Stimulated activated CD8-positive, alpha-beta memory T cell treated with anti-CD3 and anti-CD28 coated beads, Interleukin-2, amount 100 ng/mL, for 1 hour (primary cell): ENCODE measurements around the gene COLEC11.

Source experiments
- DNase-seq, 2 donors: peaks; one replicate each; pipeline ENCODE4 v3.0.0-alpha.2; 2020; ENCODE audit warnings: low read depth in 2 of 2

The COLEC11 gene

DNA sequence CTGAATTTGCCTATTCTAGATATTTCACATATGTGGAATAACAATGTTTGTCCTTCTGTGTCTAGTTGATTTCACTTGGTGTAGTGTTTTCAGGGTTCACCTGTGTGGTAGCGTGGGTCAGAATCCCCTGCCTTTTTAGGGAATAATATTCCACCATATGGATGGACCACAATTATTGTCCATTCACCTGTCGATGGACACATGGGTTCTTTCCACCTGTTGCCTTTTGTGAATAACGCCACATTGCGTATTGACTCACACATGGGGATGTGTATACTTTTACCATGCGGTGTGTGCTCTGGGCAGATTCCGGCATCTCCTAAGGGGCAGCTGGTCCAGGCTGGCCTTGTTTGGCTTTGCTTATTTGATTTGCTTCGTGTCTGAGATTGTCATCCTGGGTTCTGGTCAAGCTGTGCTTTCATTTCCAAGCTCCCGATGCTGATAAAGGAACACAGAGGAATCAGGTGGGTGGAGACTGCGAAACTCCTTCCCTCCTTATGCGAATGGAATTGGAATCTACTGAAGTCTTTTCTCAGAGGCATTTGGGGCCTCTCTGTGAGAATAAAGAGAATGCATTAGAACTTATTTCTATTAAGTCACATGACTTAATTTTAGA is 44.2 kb downstream of the COLEC11 start:
- DNase-seq: no peak

DNA sequence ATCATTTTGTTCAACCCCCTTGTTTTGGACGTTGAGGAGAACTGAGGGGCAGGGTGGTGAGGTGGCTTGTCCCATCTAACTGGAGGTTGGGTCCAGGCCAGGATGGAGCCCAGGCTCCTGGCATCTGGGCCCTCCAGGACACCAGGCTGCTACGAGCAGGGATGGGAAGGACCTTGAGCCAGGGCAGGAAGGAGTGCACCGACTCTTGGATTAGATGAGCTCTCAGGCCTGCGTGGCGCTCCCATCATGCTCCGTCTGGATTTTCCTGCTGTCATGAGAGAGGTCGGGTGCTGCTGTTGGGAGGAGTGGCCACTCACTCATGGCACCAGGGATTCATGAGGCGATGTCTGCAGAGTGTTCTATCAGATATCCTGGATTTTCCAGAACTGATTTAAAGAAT is 44.7 kb downstream of the COLEC11 start:
- DNase-seq: no peak

DNA sequence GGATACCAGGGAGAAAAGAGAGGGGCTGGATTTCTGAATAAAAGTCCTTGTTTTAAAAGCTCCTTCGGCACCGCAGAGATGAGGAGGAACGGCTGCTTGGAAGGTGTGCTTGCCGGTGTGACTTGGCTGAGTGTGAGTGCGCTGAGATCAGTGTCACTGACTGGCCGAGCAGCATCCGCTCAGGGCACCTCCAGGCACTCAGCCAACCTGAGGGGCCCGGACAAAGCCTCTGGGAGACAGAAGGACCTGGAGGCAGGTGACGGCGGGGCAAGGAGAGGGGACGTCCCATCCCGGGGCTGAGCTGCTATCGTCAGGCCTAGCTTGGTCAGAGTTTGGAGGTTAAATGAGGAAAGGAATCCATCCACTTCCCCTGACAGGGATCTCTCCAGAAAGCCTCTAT is 46.3 kb downstream of the COLEC11 start:
- DNase-seq: no peak

DNA sequence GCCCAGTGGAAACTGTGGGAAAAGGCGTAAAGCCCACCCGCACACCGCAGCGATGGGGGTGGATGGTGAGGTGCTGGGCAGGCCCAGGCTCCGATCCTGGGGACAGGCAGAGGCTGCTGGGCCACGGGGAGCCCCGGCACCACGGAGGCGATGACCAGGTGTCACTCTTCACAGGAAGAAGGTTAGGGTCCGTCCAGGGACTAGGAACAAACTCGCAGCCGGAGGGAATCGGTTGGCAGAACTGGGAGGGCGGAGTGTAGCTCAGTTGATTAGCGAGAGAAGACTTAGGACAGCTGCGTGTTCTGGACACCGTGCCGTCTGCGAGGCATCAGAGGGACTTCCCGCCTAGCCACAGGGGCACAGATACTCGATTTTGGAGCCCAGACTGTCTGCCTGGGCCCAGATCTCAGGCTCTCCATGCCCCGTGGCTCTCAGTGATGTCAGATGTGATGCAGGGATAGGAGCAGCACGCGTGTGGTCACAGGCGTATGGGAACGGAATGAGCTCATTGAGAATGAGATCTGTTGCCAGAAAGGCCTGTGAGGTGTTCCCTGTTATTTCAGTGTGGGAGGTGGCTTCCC is 47.0 kb downstream of the COLEC11 start:
- no peak for DNase-seq

DNA sequence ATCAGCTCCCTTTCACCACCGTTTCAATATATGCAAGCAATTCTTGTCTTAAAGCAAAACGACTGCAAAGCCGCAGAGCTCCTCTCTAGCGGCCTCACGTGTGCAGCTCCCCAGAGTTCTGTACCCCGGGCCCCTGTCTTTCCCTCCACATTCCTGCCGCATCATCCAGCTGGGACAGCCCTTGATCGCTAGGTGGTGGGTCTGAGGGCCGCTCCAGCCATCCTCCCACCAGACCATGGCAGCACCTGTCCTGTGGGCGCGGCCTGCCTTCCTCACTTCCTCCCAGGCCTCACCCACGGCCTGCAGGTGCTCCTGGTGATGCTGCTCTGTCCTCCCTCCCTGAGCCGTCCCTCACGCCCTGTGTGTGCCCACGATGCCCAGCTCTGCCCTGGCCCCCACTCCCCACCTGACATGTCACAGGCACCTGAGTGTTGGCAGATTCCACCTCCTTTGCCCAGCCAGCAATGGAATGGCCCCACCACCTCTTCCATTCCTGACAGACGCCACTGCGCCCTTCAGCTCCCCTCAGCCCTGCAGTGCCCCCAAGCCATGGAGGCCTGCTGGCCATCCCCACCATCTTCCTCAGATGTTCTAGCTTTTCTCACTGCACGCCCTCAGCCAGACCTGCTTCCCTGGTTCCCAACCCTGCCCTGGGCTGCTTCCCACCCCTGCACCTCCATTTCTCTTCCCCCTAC is 47.8 kb downstream of the COLEC11 start:
- no peak for DNase-seq

DNA sequence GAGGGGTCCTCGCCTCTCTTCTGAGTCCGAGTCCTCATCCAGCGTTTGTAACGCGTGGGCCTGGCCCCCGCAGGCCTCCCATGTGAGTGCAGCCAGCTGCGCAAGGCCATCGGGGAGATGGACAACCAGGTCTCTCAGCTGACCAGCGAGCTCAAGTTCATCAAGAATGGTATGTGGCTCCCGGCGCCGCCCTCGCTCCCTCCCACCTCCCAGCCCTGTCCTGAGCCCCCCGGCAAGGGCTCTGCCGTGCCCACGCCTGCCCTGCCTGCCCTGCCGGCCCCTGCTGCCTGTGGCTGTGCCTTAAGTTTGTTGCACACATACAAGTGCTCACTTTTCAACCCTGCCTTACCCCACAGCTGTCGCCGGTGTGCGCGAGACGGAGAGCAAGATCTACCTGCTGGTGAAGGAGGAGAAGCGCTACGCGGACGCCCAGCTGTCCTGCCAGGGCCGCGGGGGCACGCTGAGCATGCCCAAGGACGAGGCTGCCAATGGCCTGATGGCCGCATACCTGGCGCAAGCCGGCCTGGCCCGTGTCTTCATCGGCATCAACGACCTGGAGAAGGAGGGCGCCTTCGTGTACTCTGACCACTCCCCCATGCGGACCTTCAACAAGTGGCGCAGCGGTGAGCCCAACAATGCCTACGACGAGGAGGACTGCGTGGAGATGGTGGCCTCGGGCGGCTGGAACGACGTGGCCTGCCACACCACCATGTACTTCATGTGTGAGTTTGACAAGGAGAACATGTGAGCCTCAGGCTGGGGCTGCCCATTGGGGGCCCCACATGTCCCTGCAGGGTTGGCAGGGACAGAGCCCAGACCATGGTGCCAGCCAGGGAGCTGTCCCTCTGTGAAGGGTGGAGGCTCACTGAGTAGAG is 48.7 kb downstream of the COLEC11 start:
- no peak for DNase-seq

DNA sequence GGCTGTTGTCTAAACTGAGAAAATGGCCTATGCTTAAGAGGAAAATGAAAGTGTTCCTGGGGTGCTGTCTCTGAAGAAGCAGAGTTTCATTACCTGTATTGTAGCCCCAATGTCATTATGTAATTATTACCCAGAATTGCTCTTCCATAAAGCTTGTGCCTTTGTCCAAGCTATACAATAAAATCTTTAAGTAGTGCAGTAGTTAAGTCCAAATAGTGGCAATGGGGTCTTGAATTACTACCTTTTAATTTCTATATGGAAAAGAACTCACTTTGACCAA is 49.3 kb downstream of the COLEC11 start:
- DNase-seq: no peak

DNA sequence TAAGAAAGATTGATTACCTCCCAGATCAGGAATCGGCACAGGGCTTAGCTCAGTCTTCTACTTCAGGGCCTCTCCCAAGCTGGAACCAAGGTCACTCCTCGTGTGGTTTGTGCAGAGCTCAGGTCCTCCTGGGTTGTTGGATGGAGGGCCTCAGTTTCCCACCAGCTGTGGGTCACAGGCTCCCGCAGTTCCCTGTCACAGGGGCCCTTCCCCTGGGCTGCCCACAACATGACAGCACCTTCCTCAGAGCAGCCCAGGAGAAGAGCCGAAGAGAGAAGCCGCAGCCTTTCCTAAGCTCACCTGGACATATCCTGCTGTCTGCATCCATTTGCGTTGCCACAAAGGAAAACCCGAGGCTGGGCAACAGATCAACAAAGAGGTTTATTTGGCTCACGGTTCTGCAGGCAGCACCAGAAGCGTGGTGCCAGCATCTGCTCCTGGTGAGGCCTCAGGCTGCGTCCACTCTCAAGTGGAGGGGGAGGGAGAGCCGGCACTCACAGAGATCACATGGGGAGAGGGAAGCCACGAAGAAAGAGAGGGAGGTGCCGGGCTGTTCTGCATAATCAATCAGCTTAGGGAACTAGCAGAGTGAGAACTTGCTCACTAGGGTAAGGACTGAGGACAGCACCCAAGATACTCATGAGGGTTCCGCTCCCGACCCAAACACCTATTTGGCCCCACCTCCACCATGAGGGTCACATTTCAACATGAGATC is 50.1 kb downstream of the COLEC11 start:
- no peak for DNase-seq

DNA sequence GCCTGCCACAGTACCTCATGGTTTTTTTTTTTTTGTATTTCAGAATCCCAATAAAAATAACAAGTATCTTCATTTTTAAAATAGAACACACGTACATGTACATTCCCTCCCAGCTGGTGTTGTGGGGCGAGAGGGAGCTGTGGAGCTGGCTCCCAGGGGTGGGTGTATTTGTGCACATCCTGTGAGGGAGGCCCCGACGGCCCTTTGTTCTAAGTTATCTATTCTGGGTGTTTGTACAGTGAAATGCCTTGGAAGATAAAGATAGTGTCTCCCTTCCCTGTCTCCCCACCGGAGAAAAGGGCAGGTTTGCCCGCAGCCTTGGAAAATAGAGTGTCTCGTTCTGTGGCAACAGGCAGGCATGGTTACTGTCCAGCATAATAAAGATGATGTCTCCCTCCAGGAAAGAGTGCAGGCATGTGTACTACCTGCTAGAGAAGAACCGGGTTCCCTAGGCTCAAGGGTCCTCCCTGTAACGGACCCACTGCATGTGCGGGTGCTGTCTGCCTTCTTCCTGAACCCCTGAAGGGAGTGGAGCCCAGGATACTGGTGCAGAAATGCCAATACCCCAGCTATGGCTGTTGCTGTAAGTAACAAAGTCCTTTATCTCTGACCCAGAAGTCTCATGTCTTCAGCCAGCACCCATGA is 51.0 kb downstream of the COLEC11 start:
- DNase-seq: no peak

DNA sequence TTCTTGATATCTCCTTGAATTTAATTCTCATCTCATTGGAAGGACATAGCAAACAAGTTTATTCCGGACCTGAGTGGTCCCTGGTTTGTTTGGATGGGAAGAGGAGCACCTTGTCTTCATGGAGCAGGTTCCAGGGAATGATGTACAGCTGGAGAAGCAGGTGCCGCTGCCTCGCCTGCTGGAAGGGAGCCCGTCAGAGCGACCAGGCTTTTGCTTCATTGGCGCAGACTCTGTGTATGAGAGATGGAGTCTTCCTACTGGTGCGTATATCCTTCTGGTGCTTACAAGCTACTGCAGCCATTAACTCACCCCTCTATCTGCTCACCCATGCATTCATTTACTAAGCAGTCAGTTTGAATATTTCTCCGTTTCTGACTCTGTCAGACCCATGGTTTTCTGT is 51.5 kb downstream of the COLEC11 start:
- DNase-seq: no peak

DNA sequence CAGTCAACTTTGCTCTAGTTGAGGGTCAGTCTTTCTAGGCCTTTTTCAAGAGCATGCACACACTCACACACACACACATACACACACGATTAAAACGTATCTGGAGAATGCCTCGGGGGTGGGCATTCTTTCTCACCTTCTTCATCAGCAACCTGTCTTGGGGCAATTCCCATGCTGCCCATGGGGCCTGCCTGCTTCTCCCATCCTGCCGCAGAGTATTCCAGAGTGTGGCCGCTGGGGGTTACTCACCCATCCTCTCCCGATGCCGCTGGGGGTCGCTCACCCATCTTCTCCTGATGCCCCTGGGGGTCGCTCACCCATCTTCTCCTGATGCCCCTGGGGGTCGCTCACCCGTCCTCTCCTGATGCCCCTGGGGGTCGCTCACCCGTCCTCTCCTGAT is 52.3 kb downstream of the COLEC11 start:
- DNase-seq: no peak

DNA sequence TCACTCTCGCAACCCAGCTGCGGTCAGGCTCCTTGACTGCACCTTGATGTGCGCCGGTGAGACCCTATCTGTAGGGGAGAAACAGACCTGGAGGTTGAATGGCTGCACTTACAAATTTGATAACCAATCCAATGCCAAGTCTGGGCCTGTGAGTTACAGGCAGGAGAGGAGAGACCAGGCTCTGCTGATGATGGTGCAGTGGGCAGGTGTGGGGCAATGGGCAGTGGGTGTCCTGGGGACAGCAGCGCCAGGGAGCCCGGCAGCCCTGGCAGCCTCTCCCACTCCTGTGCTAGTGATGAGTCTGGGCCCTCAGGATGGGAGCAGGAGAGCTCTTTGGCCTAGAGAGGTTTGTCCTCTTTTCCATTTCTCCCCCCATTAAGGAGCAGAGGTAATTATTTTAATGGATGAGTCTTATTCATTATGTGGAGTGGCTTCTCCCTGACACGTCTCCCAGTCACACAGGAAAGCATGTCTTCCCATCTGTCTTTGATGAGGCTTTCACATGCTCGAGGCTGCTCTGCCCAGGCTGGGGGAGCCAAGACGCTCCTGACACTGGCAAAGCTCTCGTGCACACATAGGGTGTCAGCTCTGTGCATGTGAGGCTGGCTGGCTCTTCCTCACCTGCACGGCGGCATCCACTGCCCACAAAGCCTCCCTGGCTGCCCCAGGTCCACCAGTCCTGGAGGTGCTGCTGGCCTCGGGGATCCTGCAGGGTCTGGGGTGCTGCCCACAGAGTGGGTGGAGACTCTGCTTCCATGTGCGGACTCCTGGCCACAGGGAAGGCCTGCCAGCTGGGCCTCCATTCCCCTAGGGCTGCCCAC is 53.1 kb downstream of the COLEC11 start:
- no peak for DNase-seq

DNA sequence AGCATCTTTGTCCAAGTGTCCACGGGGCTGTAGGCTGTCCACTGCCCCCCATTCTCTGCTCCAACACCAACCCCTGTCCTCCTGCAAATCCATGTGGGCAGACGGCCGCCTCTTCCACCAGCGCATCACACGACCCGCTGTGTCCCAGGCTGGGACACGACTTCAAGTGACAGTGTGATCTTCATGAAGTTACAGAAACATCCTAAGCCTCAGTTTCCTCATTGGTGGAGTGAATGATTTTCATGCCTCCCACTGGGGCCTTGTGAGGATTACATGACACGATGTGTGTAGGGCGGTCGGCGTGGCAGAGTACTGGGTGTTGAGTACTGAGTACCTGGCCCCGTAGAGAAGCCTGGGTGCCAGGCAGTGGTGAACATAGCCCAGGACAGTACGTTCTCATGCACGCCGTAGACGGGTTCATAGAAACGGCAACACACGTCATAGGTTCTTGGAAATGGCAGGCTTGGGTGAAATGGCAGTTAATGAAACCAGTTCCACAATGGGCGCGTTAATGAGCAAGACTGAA is 53.8 kb downstream of the COLEC11 start:
- DNase-seq: no peak

DNA sequence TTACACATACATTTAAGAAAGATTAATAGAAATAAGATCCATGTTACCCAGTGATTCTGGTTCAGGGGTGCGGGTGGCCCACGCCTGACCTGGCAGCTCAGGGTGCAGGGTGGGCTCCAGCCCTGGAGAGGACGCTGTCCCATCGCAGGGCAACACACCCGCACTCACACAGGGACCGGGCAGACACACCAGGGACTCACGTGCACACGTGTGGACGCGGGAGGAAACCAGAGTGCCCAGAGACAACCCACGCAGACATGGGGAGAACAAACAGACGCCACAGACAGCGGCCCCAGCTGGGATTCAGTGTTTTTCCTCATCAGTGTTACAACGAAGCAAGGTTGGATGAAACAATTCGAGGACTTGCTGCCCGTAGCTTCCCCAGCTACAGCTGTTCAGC is 54.7 kb downstream of the COLEC11 start:
- DNase-seq: no peak

DNA sequence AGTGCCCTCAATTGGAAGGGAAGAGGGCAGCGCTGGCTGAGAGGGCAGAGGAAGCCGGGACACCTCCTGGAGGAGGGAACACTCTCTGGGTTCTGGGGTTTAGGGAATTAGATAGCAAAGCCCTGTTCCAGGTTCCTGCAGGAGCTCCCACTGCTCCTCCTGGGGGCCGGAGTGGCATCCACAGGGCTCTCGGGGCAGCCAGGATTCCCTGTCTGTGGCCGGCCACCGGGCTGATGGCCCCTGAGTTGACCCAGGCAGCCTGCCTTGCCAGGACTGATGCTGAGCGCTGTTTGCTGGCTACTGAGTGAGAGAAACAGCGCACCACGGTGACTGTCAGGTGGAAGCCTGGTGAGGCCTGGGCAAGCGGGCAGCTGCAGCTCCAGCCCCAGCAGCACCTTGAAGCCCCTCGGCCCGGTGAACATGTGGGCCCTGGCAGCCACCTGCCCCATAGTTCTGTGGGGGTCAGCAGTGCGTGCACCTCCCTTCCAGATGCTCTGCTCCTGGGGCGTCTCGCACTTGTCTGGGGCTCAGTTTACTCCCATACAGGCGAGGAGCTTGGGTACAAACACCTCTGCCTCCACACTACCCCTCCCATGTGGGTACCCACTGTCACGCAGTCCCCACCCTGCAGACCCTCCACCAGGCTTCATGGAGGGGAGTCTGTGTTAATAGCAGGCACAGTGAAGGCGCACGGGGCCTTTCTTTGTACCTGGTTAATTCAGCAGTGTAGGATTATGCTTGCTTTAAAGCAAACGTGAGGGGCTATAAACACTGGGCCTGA is 55.4 kb downstream of the COLEC11 start:
- no peak for DNase-seq

DNA sequence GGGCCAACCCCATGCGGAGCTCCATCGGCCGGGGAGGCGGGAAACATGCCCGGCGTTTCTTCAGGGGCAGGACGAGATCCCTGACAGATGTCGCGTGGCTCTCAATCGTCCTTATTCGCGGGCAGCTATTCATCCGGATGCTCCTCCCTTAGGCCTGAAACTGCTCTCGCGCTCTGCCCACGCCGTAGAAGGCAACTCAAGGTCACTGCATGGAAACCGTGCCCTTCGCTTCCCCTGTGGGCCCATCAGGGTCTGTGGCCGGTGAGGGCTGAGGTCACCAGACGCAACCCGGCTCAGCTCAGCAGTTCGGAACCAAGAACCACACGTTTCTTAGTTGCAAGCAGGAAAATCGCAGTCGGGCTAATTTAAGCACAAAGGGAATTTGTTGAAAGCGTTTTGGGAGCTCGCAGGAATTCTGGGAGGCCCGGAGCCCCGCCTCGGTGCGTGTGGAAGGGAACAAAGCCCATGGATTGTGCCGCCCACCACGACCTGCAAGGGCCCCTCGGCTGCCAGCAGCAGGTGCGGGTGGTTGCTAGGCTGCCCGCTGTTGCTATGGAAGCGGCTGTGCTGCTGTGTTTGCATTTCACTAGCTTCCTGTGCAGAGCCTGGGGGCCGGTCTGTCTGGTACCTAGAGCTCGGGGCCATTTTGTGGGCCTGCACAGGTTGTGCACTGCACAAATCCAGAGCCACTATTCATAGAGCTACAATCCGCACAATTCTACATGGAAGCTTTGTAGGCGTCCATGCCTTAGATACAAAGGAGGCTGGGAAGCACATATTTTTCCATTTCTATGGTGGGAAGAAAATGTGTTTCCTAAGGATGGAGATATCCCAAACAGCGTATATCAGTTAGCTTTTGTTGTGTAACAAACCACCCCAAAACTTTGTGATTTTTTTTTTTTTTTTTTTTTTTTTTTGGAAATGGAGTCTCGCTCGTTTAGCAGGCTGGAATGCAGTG is 57.1 kb downstream of the COLEC11 start:
- DNase-seq: peak in 1 of 2 donors; percentile 26

DNA sequence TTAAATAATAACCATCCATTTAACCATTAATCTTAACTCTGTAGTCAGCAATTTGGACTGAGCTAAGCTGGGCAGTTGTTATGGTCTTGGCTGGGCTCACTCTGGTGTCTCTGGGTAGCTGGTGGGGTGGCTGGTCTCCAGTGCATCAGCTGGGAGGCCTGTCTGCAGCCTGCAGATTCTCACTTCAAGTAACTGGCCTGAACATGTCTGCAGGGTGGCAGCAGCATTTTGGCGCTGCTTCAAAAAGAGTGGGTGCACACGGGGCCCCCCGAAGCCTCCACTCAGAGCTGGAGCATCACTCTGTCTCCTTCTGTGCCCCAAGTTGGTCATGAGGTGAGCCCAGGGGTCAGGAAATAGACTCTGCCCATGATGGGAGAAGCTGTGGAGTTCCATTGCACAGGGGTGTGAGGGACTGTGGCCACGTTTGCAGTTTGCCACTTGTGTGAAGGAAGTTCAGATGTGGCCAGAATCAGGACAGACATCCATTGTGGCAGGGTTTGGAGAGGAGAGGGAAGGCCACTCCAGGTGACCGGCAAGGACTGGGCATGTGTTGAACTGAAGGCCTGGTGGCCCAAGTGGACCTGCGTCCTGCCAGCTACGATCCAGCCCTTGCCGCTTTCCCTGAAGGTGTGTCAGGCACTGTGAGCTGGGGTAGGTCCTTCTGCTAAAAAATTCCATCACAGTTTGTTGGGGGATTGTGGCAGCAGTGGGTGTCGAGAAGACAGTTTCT is 58.1 kb downstream of the COLEC11 start:
- no peak for DNase-seq

DNA sequence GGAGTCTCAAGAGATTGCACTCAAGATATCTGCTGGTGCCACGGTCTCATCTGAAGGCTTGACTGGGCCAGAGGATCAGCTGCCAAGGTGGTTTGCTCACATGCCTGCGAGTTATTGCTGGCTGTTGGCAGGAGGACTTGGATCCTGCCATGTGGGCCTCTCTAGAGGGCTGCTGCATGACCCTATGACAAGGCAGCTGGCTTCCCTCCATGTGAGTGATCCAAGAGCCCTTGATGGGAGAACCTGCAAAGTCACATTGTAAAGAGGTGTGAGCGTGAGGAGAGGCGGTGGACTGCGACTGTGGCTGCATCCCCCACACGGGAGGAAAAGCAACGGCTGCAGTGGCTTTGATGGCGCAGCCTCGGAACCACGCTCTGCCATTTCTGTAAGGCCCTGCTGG is 59.1 kb downstream of the COLEC11 start:
- DNase-seq: no peak
